Mesendoderm (in vitro differentiated cells): Measurements from ENCODE around the gene SYNRG.

Experiments
- DNase-seq: peaks from one replicate; pipeline ENCODE4 v3.0.0; 2013
- H2AK5ac ChIP-seq: 2 replicates; pipeline ENCODE4 v1.6.1; 2013; ENCODE audit warnings: low read length, inconsistent platforms
- H2BK120ac ChIP-seq: 2 replicates; pipeline ENCODE4 v1.6.1; 2013; ENCODE audit warnings: low read depth, mild to moderate bottlenecking, low read length, moderate library complexity, mixed read lengths
- H2BK15ac ChIP-seq: replicated peaks from 2 replicates; pipeline ENCODE4 v1.6.1; 2013; ENCODE audit warnings: low read depth, mild to moderate bottlenecking, moderate library complexity
- H2BK5ac ChIP-seq: 2 replicates; pipeline ENCODE4 v1.6.1; 2013; ENCODE audit warnings: low read length, inconsistent platforms
- H3K18ac ChIP-seq: 2 replicates; pipeline ENCODE4 v1.6.1; 2013; ENCODE audit warnings: mild to moderate bottlenecking, low read length, mixed read lengths
- H3K23ac ChIP-seq: one replicate; pipeline ENCODE4 v1.6.1; 2013; ENCODE audit warnings: low read length
- H3K27ac ChIP-seq: 2 replicates; pipeline ENCODE4 v1.5.1; 2013; ENCODE audit warnings: low read depth, mild to moderate bottlenecking, inconsistent platforms, low read length, moderate library complexity
- H3K27me3 ChIP-seq: 2 replicates; pipeline ENCODE4 v1.6.1; 2013; ENCODE audit warnings: low read length, control low read depth, mild to moderate bottlenecking, inconsistent platforms; ENCODE audit not compliant: insufficient read depth, poor library complexity
- H3K36me3 ChIP-seq: 2 replicates; pipeline ENCODE4 v1.6.1; 2013; ENCODE audit warnings: low read length, inconsistent platforms; ENCODE audit not compliant: control insufficient read depth, insufficient read depth
- H3K4ac ChIP-seq: one replicate; pipeline ENCODE4 v1.6.1; 2013; ENCODE audit warnings: low read depth, mild to moderate bottlenecking, low read length, moderate library complexity
- H3K4me1 ChIP-seq: 2 replicates; pipeline ENCODE4 v1.6.1; 2013; ENCODE audit warnings: low read depth, low read length, inconsistent platforms; ENCODE audit not compliant: control insufficient read depth
- H3K4me2 ChIP-seq: 2 replicates; pipeline ENCODE4 v1.6.1; 2013; ENCODE audit warnings: low read length
- H3K4me3 ChIP-seq: 2 replicates; pipeline ENCODE4 v1.5.1; 2013; ENCODE audit warnings: mild to moderate bottlenecking, low read length
- H3K56ac ChIP-seq: one replicate; pipeline ENCODE4 v1.6.1; 2013; ENCODE audit warnings: low read length
- H3K79me1 ChIP-seq: 2 replicates; pipeline ENCODE4 v1.6.1; 2013; ENCODE audit warnings: low read length, inconsistent platforms
- H3K79me2 ChIP-seq: 2 replicates; pipeline ENCODE4 v1.6.1; 2013; ENCODE audit warnings: mild to moderate bottlenecking, low read length; ENCODE audit not compliant: control insufficient read depth, insufficient read depth
- H3K9ac ChIP-seq: 2 replicates; pipeline ENCODE4 v1.6.1; 2013; ENCODE audit warnings: low read length, inconsistent platforms
- H4K5ac ChIP-seq: one replicate; pipeline ENCODE4 v1.6.1; 2013; ENCODE audit warnings: low read length
- H4K8ac ChIP-seq: one replicate; pipeline ENCODE4 v1.6.1; 2013; ENCODE audit warnings: low read depth, mild to moderate bottlenecking, control low read depth, low read length, moderate library complexity
- WGBS: extraction: QIAGEN DNeasy Blood & Tissue Kit; methylation state at CpG from one replicate; pipeline ENCODE4 v1.1.7; 2013; ENCODE audit warnings: low lambda C conversion rate, missing lambda C conversion rate; ENCODE audit not compliant: insufficient coverage; ENCODE audit errors: extremely low coverage; 5-methylcytosine and 5-hydroxymethylcytosine counted together

Gene SYNRG

GRCh38 chr17:37598145-37598544 is 11.1 kb downstream of the SYNRG start:
- H3K36me3 ChIP-seq, result peaks cover 2% of the 10 kb centered on the region
- H3K56ac ChIP-seq, result no peak overlapping the region
- H2AK5ac ChIP-seq, result no peak overlapping the region

GRCh38 chr17:37592291-37592690 is 16.9 kb downstream of the SYNRG start:
- no peaks in the 10 kb centered on the region for H3K27me3 ChIP-seq
- H3K18ac ChIP-seq, result no peak overlapping the region
- no peak overlapping the region for H3K9ac ChIP-seq
- H3K56ac ChIP-seq, result no peak overlapping the region
- H3K79me2 ChIP-seq, result no peaks in the 10 kb centered on the region
- no CpG with 5 or more reads among the region's 6 CpGs for WGBS
- no peak overlapping the region for H3K4me3 ChIP-seq
- no peak overlapping the region for H2BK5ac ChIP-seq
- H2BK15ac ChIP-seq, result no peak overlapping the region
- no peaks in the 10 kb centered on the region for H3K4me1 ChIP-seq
- no peaks in the 10 kb centered on the region for H3K79me1 ChIP-seq
- H2AK5ac ChIP-seq, result no peak overlapping the region
- H3K4ac ChIP-seq, result no peak overlapping the region
- H3K27ac ChIP-seq, result no peak overlapping the region
- H3K4me2 ChIP-seq, result no peak overlapping the region
- H3K23ac ChIP-seq, result no peak overlapping the region
- no peak overlapping the region for H4K5ac ChIP-seq
- peaks cover 2% of the 10 kb centered on the region for H3K36me3 ChIP-seq
- H4K8ac ChIP-seq, result no peak overlapping the region
- no peak overlapping the region for H2BK120ac ChIP-seq
- DNase-seq, result no peak

More at GRCh38 chr17:37598145-37598544, 11.1 kb downstream of the SYNRG start:
- Histone ChIP-seq H2BK15ac (no peak overlapping the region), H3K4me1 (no peaks in the 10 kb centered on the region), H2BK5ac (no peak overlapping the region), H4K5ac (no peak overlapping the region), H3K4me2 (no peak overlapping the region), H4K8ac (no peak overlapping the region), H3K23ac (no peak overlapping the region), H2BK120ac (no peak overlapping the region), H3K79me1 (no peaks in the 10 kb centered on the region), H3K27me3 (no peaks in the 10 kb centered on the region), H3K27ac (no peak overlapping the region), H3K4me3 (no peak overlapping the region), H3K4ac (no peak overlapping the region), H3K18ac (no peak overlapping the region), H3K79me2 (no peaks in the 10 kb centered on the region), H3K9ac (no peak overlapping the region)
- no CpG with 5 or more reads among the region's 2 CpGs for WGBS
- DNase-seq, result no peak

- no peak for DNase-seq
Observed at GRCh38 chr17:37585066-37585465, 24.2 kb downstream of the SYNRG start.

GRCh38 chr17:37576281-37576680 is 32.9 kb downstream of the SYNRG start:
- H3K4me2 ChIP-seq, result no peak overlapping the region

More at GRCh38 chr17:37585066-37585465, 24.2 kb downstream of the SYNRG start:
- Histone ChIP-seq H3K4me2 (no peak overlapping the region), H2BK15ac (no peak overlapping the region), H3K4ac (no peak overlapping the region), H2AK5ac (no peak overlapping the region), H3K27ac (no peak overlapping the region), H2BK120ac (no peak overlapping the region), H3K23ac (no peak overlapping the region), H4K8ac (no peak overlapping the region), H2BK5ac (no peak overlapping the region), H3K4me1 (no peaks in the 10 kb centered on the region), H3K56ac (no peak overlapping the region), H3K4me3 (no peak overlapping the region), H3K79me1 (no peaks in the 10 kb centered on the region), H3K18ac (no peak overlapping the region), H3K36me3 (peaks cover 2% of the 10 kb centered on the region), H3K79me2 (no peaks in the 10 kb centered on the region), H4K5ac (no peak overlapping the region), H3K9ac (no peak overlapping the region), H3K27me3 (no peaks in the 10 kb centered on the region)
- no CpG with 5 or more reads among the region's 3 CpGs for WGBS

GRCh38 chr17:37574427-37574826 is 34.8 kb downstream of the SYNRG start:
- Histone ChIP-seq H3K79me2 (no peaks in the 10 kb centered on the region), H3K4me3 (no peak overlapping the region), H3K27me3 (no peaks in the 10 kb centered on the region), H3K4ac (no peak overlapping the region), H4K8ac (no peak overlapping the region), H3K9ac (no peak overlapping the region), H3K36me3 (peaks cover 2% of the 10 kb centered on the region), H3K4me1 (no peaks in the 10 kb centered on the region), H2BK15ac (no peak overlapping the region), H3K56ac (no peak overlapping the region), H3K23ac (no peak overlapping the region), H3K4me2 (no peak overlapping the region), H2AK5ac (no peak overlapping the region), H3K79me1 (no peaks in the 10 kb centered on the region), H2BK5ac (no peak overlapping the region), H3K27ac (no peak overlapping the region), H2BK120ac (no peak overlapping the region), H4K5ac (no peak overlapping the region), H3K18ac (no peak overlapping the region)
- DNase-seq, result no peak
- WGBS, result no CpG with 5 or more reads among the region's 2 CpGs

More at GRCh38 chr17:37576281-37576680, 32.9 kb downstream of the SYNRG start:
- Histone ChIP-seq H2BK15ac (no peak overlapping the region), H3K79me2 (no peaks in the 10 kb centered on the region), H3K18ac (no peak overlapping the region), H2AK5ac (no peak overlapping the region), H2BK5ac (no peak overlapping the region), H3K4ac (no peak overlapping the region), H4K5ac (no peak overlapping the region), H3K27ac (no peak overlapping the region), H3K79me1 (no peaks in the 10 kb centered on the region), H3K23ac (no peak overlapping the region), H3K36me3 (peaks cover 2% of the 10 kb centered on the region), H3K4me1 (no peaks in the 10 kb centered on the region), H3K27me3 (no peaks in the 10 kb centered on the region), H3K56ac (no peak overlapping the region), H2BK120ac (no peak overlapping the region), H3K4me3 (no peak overlapping the region), H4K8ac (no peak overlapping the region), H3K9ac (no peak overlapping the region)
- WGBS, result no CpG with 5 or more reads among the region's 3 CpGs
- DNase-seq, result no peak

- no peak overlapping the region for H3K23ac ChIP-seq
- no peak overlapping the region for H3K4me2 ChIP-seq
- H3K4me1 ChIP-seq, result no peaks in the 10 kb centered on the region
- H2BK15ac ChIP-seq, result no peak overlapping the region
- H3K79me1 ChIP-seq, result no peaks in the 10 kb centered on the region
- no peak overlapping the region for H3K4ac ChIP-seq
- no peak overlapping the region for H3K18ac ChIP-seq
- H3K4me3 ChIP-seq, result no peak overlapping the region
- no peak overlapping the region for H3K9ac ChIP-seq
- H3K27ac ChIP-seq, result no peak overlapping the region
- no peak overlapping the region for H4K8ac ChIP-seq
- H2BK5ac ChIP-seq, result no peak overlapping the region
- no peaks in the 10 kb centered on the region for H3K27me3 ChIP-seq
- H4K5ac ChIP-seq, result no peak overlapping the region
- H3K56ac ChIP-seq, result no peak overlapping the region
- no peaks in the 10 kb centered on the region for H3K79me2 ChIP-seq
- no peak for DNase-seq
- H2AK5ac ChIP-seq, result no peak overlapping the region
- H3K36me3 ChIP-seq, result peaks cover 2% of the 10 kb centered on the region
- no CpG with 5 or more reads among the region's 3 CpGs for WGBS
- H2BK120ac ChIP-seq, result no peak overlapping the region
Observed at GRCh38 chr17:37571674-37572073, 37.5 kb downstream of the SYNRG start.
